HUES64 (cell line): ENCODE results near the gene NAALADL2.
A peak's percentile ranks its signal among the peaks of the same experiment; 100 is the strongest.
"Not testable (repeated sequence)": the region's sequence is repeated elsewhere in the genome, so short reads cannot be mapped to it uniquely, and the experiment has no call there.

ENCODE experiments used
- H3K27ac ChIP-seq: 2 replicates; pipeline ENCODE4 v1.7.0; 2013; ENCODE audit warnings: low read depth, low read length, inconsistent platforms
- H3K27me3 ChIP-seq: 2 replicates; pipeline ENCODE4 v1.6.1; 2013; ENCODE audit warnings: mild to moderate bottlenecking, low read length; ENCODE audit not compliant: insufficient read depth
- H3K36me3 ChIP-seq: 2 replicates; pipeline ENCODE4 v1.6.1; 2013; ENCODE audit warnings: mild to moderate bottlenecking, low read length; ENCODE audit not compliant: insufficient read depth
- H3K4me1 ChIP-seq: 2 replicates; pipeline ENCODE4 v1.6.1; 2013; ENCODE audit warnings: mild to moderate bottlenecking, low read length, moderate library complexity; ENCODE audit not compliant: insufficient read depth
- H3K4me3 ChIP-seq: 2 replicates; pipeline ENCODE4 v1.5.1; 2013; ENCODE audit warnings: mild to moderate bottlenecking, low read length, moderate library complexity
- H3K9ac ChIP-seq: 2 replicates; pipeline ENCODE4 v1.6.1; 2013; ENCODE audit warnings: mild to moderate bottlenecking, low read depth, low read length
- H3K9me3 ChIP-seq: 2 replicates; pipeline ENCODE4 v1.6.1; 2013; ENCODE audit warnings: low read depth, low read length; ENCODE audit not compliant: insufficient read depth
- WGBS: fragments of 150-250, 120-280 bp; methylation state at CpG from one replicate; pipeline ENCODE4 v1.1.7; 2013; ENCODE audit warnings: missing lambda C conversion rate; 5-methylcytosine and 5-hydroxymethylcytosine counted together

Gene NAALADL2

DNA sequence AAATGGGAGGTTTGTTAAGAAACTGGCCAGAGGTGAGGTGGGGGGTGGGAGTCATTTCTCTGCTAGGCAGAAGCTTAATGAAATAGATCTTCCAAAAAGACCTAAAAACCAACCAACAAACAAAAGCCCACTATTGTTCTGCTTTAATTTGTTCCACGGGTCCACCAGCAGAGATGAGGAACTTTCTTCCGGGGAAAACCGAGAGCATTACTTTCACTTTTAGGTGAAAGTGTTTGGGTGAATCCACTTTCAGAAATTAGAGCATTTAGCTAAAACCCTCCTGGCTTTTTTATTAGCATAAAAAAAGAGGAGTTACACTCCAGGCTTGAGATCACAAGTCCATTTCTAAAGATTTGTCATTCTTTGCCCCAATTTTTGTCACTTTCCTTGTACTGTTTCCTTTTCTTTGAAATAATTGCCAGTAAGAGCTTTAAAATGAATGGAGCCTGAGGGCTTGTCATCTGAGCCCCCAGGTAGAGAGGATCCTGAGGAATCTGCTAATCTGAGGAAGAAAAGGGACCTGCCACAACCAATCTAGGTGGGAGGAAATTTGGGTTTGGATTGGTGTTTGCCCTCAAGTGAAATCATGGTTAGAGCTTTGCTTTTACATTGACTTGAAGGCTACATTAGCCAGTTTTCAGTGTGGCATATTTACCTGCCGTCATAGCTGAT is 667.6 kb downstream of the NAALADL2 start:
- H3K27me3 ChIP-seq, result no peaks in the 10 kb centered on the region
- H3K4me1 ChIP-seq, result peaks cover 25% of the 10 kb centered on the region
- 36% methylated on average over 4 of the region's 4 CpGs for WGBS
- H3K4me3 ChIP-seq, result peak overlapping the region; percentile 23
- H3K36me3 ChIP-seq, result no peaks in the 10 kb centered on the region
- peak overlapping the region; percentile 69; the same call in 1 of the 2 replicates for H3K27ac ChIP-seq
- H3K9ac ChIP-seq, result peak overlapping the region; percentile 10; the same call in 1 of the 2 replicates
- H3K9me3 ChIP-seq, result no peaks in the 10 kb centered on the region

DNA sequence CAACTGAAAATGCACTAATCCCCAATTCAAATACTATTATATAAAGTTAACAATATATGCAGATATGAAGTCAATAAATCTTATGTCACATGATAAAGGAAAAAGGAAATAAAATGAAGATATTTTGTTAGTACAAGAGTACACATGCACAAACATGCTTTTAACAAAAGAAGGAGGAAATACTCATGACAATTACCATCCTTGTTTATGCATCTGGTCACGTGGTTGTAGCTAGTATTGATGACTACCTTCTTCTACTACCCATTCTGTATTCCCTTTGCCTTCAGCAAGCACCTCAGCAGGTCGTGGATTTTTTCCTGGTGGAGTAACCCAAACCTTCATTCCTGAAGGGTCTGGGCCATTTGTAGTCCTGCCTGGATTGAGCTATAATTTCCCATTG is 669.6 kb downstream of the NAALADL2 start:
- not testable (repeated sequence) for H3K36me3 ChIP-seq, H3K4me3 ChIP-seq, H3K27ac ChIP-seq, H3K27me3 ChIP-seq, H3K9me3 ChIP-seq, H3K9ac ChIP-seq
- WGBS, result 92% methylated on average over 2 of the region's 2 CpGs
- H3K4me1 ChIP-seq, result peaks cover 25% of the 10 kb centered on the region

DNA sequence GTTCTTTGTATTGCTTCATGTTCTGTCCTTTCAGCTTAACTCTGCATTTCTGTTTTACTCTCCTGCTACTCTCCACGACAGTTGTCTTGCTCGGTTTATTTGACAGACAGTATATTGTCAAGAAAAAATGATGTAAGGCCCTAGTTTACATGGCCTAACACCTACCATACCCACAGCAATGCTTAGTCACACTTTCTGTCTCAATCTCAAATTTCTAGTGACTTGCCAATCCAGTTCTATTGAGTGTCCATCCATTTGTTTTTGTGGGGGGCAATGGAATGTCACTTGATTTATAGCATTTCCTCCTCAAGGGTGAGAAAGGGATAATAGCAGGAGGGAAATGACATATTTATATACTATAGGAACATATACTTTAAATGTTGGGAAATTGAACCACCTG is 676.2 kb downstream of the NAALADL2 start:
- no peak overlapping the region for H3K4me3 ChIP-seq
- H3K27me3 ChIP-seq, result no peaks in the 10 kb centered on the region
- WGBS, result 100% methylated on average over 2 of the region's 2 CpGs

GRCh38 chr3:175546115-175546514 is 687.0 kb downstream of the NAALADL2 start:
- H3K4me3 ChIP-seq, result no peak overlapping the region
- H3K4me1 ChIP-seq, result no peaks in the 10 kb centered on the region
- peaks cover 4% of the 10 kb centered on the region; the same call in 1 of the 2 replicates for H3K9me3 ChIP-seq
- H3K9ac ChIP-seq, result no peak overlapping the region
- no peaks in the 10 kb centered on the region for H3K27me3 ChIP-seq
- no peaks in the 10 kb centered on the region for H3K36me3 ChIP-seq
- WGBS, result 94% methylated on average over 4 of the region's 4 CpGs
- H3K27ac ChIP-seq, result no peak overlapping the region

More for the DNA sequence above, 676.2 kb downstream of the NAALADL2 start:
- Histone ChIP-seq H3K36me3 (no peaks in the 10 kb centered on the region), H3K4me1 (peaks cover 12% of the 10 kb centered on the region; the same call in 1 of the 2 replicates), H3K27ac (no peak overlapping the region), H3K9ac (no peak overlapping the region), H3K9me3 (no peaks in the 10 kb centered on the region)

- Histone ChIP-seq H3K9ac (no peak overlapping the region), H3K27me3 (no peaks in the 10 kb centered on the region), H3K9me3 (no peaks in the 10 kb centered on the region), H3K27ac (no peak overlapping the region), H3K36me3 (no peaks in the 10 kb centered on the region), H3K4me3 (no peak overlapping the region), H3K4me1 (no peaks in the 10 kb centered on the region)
- WGBS, result 100% methylated on average over 1 of the region's 1 CpG
Measured at GRCh38 chr3:175552929-175553328, 693.8 kb downstream of the NAALADL2 start.

DNA sequence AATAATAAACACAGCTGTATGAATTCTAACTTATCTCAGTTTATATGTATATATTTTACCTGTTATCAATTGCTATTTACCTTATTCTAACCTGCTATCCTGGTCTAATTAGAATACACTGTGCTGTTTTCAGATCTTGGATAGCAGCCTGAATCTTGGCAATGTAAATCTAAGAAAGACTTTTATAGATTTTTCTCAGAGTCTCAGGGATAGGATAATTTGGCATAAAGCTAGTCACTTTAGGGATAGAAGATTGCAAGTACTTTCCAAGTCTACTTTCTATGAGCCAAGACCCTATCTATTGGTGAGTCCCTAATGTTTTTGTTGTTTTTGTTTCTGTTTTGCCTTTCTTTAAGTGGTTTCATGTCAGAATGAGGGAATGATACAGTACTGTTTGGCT is 695.7 kb downstream of the NAALADL2 start:
- H3K27ac ChIP-seq, result no peak overlapping the region

GRCh38 chr3:175558261-175558660 is 699.1 kb downstream of the NAALADL2 start:
- Histone ChIP-seq H3K27me3 (no peaks in the 10 kb centered on the region), H3K4me1 (no peaks in the 10 kb centered on the region), H3K9ac (no peak overlapping the region), H3K36me3 (no peaks in the 10 kb centered on the region), H3K9me3 (peaks cover 5% of the 10 kb centered on the region; the same call in 1 of the 2 replicates), H3K27ac (no peak overlapping the region), H3K4me3 (no peak overlapping the region)
- WGBS, result 92% methylated on average over 1 of the region's 1 CpG

More for the DNA sequence above, 695.7 kb downstream of the NAALADL2 start:
- Histone ChIP-seq H3K4me1 (no peaks in the 10 kb centered on the region), H3K27me3 (no peaks in the 10 kb centered on the region), H3K36me3 (no peaks in the 10 kb centered on the region), H3K9ac (no peak overlapping the region), H3K9me3 (peaks cover 5% of the 10 kb centered on the region; the same call in 1 of the 2 replicates), H3K4me3 (no peak overlapping the region)

DNA sequence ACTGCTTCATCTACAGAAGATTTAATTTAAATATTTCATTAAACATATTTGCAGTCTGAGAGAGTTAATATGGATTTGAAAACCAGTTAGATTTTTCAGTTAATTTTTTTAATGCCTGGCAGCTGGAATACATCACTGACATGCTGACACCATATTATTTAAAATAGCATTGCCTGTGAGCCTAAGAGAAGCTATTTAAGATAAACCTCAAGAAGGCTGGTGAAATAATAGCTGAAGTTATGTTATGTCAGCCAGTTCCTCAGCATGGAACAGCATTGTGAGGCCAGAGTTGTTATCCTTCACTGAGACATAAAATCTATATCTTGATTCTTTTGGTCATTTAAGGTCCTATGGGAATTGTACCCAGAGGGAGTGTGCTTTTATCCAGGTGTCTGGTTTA is 705.2 kb downstream of the NAALADL2 start:
- no peaks in the 10 kb centered on the region for H3K4me1 ChIP-seq
- H3K4me3 ChIP-seq, result no peak overlapping the region
- H3K27me3 ChIP-seq, result no peaks in the 10 kb centered on the region
- H3K27ac ChIP-seq, result no peak overlapping the region
- no peak overlapping the region for H3K9ac ChIP-seq
- no peaks in the 10 kb centered on the region for H3K9me3 ChIP-seq
- H3K36me3 ChIP-seq, result no peaks in the 10 kb centered on the region

DNA sequence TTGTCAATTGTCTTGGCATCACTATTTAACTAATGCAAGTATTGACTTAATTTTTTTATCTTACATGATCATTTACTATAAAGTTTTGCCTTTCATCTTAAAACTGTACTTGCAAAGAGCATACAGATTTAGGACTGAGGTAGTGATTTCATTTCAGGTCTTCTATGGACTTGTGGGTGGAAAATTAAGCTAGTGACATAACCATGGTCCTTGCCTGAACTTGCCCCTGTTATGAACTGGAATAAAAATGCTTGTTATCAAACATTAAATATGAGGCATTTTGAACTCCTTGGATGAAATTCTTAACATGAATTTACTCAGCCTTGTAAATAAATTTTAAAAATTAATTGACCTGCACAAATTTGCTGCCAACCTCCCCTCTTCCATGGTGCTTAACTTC is 712.0 kb downstream of the NAALADL2 start:
- no peak overlapping the region for H3K9ac ChIP-seq

DNA sequence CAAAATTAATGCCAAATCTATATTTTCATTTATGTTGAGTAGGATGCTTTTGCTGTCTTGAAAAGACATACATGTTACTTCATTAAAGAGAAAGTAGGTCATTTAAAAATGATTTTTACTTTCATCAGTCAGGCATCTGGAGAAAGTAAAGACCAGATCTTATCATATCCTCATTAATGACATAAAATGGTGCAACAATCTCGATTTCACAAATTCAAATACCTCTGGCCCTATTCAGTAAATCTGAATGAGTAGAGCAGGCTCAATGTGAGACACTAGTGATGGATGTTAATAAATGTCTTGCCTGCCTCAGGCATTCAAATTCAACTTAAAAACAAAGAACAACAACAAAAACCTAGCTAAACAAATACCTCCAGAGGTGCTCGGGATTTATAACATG is 714.1 kb downstream of the NAALADL2 start:
- Histone ChIP-seq H3K9ac (no peak overlapping the region), H3K27me3 (no peaks in the 10 kb centered on the region), H3K27ac (no peak overlapping the region), H3K4me1 (peaks cover 5% of the 10 kb centered on the region; the same call in 1 of the 2 replicates), H3K4me3 (no peak overlapping the region), H3K9me3 (no peaks in the 10 kb centered on the region), H3K36me3 (no peaks in the 10 kb centered on the region)
- WGBS, result 100% methylated on average over 1 of the region's 2 CpGs

More for the DNA sequence above, 712.0 kb downstream of the NAALADL2 start:
- Histone ChIP-seq H3K36me3 (no peaks in the 10 kb centered on the region), H3K4me1 (peaks cover 5% of the 10 kb centered on the region; the same call in 1 of the 2 replicates), H3K27me3 (no peaks in the 10 kb centered on the region), H3K4me3 (no peak overlapping the region), H3K27ac (no peak overlapping the region), H3K9me3 (no peaks in the 10 kb centered on the region)

DNA sequence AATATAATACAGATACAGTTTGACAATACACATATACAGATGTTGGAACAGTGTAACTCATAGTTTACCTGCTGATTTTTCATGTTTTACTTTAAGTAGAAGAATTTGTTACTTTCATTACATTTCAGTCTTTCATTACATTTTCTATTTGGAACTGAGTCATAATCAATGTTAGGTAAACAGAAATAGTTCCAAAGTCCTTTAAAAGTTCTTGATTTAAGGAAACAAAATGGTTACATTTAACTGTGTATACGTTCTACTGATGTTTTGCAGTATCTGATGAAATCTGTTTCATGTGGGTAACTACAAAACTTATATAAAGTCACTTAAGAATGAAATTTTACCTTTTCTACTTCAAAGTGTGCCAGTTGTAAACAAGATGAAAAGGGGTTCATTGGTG is 721.2 kb downstream of the NAALADL2 start:
- H3K4me1 ChIP-seq, result no peaks in the 10 kb centered on the region
- no peak overlapping the region for H3K9ac ChIP-seq
- H3K27ac ChIP-seq, result no peak overlapping the region
- H3K27me3 ChIP-seq, result no peaks in the 10 kb centered on the region
- H3K4me3 ChIP-seq, result no peak overlapping the region
- H3K9me3 ChIP-seq, result no peaks in the 10 kb centered on the region
- no peaks in the 10 kb centered on the region for H3K36me3 ChIP-seq
- 80% methylated on average over 1 of the region's 1 CpG for WGBS

GRCh38 chr3:175585898-175586297 is 726.8 kb downstream of the NAALADL2 start:
- Histone ChIP-seq H3K27ac (no peak overlapping the region), H3K36me3 (no peaks in the 10 kb centered on the region), H3K4me1 (no peaks in the 10 kb centered on the region), H3K9ac (no peak overlapping the region), H3K4me3 (no peak overlapping the region), H3K9me3 (no peaks in the 10 kb centered on the region), H3K27me3 (no peaks in the 10 kb centered on the region)
- WGBS, result 90% methylated on average over 2 of the region's 2 CpGs
